Activated naive CD4-positive, alpha-beta T cell treated with anti-CD3 and anti-CD28 coated beads for 36 hours (primary cell): Measurements from ENCODE around the gene BCL2L2. TPM values are rescaled to one million over a fixed set of nuclear protein-coding genes. Genes with fewer than 3 reads are reported as not detected.

Experiments used
- CTCF ChIA-PET: fragments of 350-600 bp; sonication (Branson Sonifier 250); formaldehyde crosslinking; loops from one replicate; lab custom pipeline; 2021; ENCODE audit warnings: antibody characterized with exemption; lab: Charles Lee
- DNase-seq: peaks from one replicate; pipeline ENCODE4 v3.0.0-alpha.2; 2020
- H3K27ac Mint-ChIP-seq: one replicate; pipeline ENCODE4 v1.8.0; 2021; ENCODE audit warnings: mild to moderate bottlenecking, mixed read lengths
- H3K27me3 Mint-ChIP-seq: one replicate; pipeline ENCODE4 v1.8.0; 2021; ENCODE audit warnings: low read depth, mixed read lengths
- H3K36me3 Mint-ChIP-seq: one replicate; pipeline ENCODE4 v1.8.0; 2021; ENCODE audit warnings: low read depth, mixed read lengths
- H3K4me1 Mint-ChIP-seq: one replicate; pipeline ENCODE4 v1.8.0; 2021; ENCODE audit warnings: low read depth, mixed read lengths
- H3K4me3 Mint-ChIP-seq: one replicate; pipeline ENCODE4 v1.8.0; 2021; ENCODE audit warnings: mild to moderate bottlenecking, moderate library complexity, mixed read lengths
- H3K9me3 Mint-ChIP-seq: one replicate; pipeline ENCODE4 v1.8.0; 2021; ENCODE audit warnings: mixed read lengths
- intact Hi-C: fragments of 100-400 bp; cut with micrococcal nuclease; formaldehyde crosslinking; loops from one replicate; pipeline ENCODE4 v1.15.1; 2023
- total RNA-seq, 2 experiments: library from RNA; stranded (reverse); gene quantifications; one replicate each; pipeline ENCODE4 v1.2.3, GENCODE V29; 2021

Gene BCL2L2
- total RNA-seq, 2 experiments from 2014 or later: 0.60 to 1.5 TPM

DNA sequence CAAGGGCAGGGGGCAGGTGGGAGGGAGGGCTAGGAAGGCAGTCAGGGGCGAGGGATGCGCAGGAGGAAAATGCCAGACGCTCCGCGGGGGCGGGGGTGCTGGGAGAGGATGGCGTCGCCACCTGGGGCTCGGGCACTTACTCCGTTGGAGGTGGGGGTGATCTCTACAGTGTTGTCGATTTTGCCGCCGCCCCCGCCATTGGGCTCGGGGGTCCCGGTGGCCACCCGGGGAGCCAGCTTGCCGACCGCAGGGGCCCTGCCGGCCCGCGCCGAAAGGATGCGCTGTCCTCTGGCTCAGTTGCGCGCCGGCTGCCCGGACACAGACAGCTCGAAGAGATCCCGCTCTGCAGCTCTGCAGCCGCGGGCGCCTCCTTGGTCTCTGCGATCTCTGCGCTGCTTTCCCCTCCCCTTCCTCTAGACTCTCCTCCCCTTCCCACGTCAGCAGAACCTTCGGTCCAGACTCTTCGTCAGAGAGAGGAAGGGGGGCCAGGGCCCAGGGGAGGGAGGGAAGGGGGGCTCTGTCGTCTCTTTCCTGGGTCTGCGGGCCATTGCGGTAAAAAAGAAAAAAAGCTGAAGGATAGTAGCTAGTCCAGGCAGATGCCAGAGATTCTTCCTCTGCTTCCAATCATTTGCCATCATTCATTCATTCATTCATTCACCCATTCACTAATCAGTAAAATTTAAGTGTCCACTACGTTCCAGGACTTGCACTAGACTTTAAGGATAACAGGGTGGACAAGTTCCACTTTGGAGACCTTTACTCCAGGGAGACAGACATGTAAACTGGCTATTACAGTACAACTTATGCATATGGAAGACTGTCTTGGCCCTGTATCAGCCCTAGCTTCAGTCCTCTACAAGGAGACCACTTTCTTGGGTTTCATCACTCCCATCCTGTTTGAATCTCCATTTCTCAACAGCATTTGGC is 46.1 kb downstream of the BCL2L2 start, which contains the start of gene SLC22A17:
SLC22A17 (minus strand) TSS at position 382 of the 927 bp plus-strand sequence.
- Mint-ChIP-seq H3K4me3 (peak within 1 kb of the TSS; percentile 71), H3K27ac (no peak within 1 kb of the TSS), H3K36me3 (no peaks in the 10 kb centered on the region), H3K4me1 (peaks cover 6% of the 10 kb centered on the region), H3K9me3 (no peaks in the 10 kb centered on the region), H3K27me3 (peaks cover 4% of the 10 kb centered on the region)
- DNase-seq: peak; percentile 72
- intact Hi-C loops: loop anchor here (1.0 to 2.0 kb wide), 2 partner anchors 24 to 30 kb away; no protein-coding TSS in a partner anchor
- CTCF ChIA-PET: interaction anchor here (0.6 to 2.0 kb wide), 7 partner anchors 10 to 294 kb away, joined by 3 to 10 read pairs (median 3); no protein-coding TSS in a partner anchor

DNA sequence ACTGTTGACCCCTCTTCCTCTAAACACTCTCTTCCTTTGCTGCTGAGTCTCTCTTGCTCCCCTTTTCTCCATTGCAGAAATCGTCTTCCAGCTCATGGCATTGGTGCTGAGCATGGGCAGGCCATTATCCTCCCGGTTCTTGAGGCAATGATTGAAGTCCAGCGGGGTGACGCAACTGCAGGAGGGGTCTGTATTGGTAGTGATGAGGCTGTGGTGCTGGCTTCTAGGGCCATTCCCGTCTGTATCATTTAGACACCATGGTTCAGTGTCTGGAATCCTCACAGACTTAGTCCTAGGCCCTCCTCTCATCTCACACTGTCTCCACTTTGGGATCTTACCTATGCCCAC is 46.8 kb downstream of the BCL2L2 start:
- Mint-ChIP-seq H3K9me3 (no peaks in the 10 kb centered on the region), H3K36me3 (no peaks in the 10 kb centered on the region), H3K4me3 (peak overlapping the region; percentile 71), H3K27ac (no peak overlapping the region), H3K27me3 (peaks cover 4% of the 10 kb centered on the region), H3K4me1 (peaks cover 6% of the 10 kb centered on the region)
- CTCF ChIA-PET: interaction anchor here (0.8 to 2.0 kb wide), 5 partner anchors 27 to 89 kb away, joined by 3 to 10 read pairs (median 3); no protein-coding TSS in a partner anchor
- no peak for DNase-seq
- intact Hi-C loops: loop anchor here (2.0 kb wide), 1 partner anchor 25 kb away; no protein-coding TSS in a partner anchor

DNA sequence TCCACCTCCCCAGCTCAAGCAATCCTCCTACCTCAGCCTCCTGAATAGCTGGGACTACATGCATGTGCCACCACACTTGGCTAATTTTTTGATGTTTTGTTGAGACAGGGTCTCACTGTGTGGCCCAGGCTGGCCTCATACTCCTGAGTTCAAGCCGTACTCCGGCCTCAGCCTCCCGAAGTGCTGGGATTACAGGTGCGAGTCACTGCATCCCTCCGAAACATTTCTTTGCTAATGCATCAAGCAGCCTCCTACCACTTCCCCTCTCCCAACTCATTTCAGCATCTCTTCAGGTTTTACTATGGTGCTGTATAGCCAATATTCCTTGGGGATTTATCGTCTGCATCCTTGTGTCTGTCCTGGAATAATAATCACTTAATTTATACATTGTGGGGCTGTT is 48.4 kb downstream of the BCL2L2 start:
- CTCF ChIA-PET: interaction anchor here (1.1 to 2.0 kb wide), 2 partner anchors 25 to 28 kb away, joined by 3 to 10 read pairs; no protein-coding TSS in a partner anchor
- H3K36me3 Mint-ChIP-seq: no peaks in the 10 kb centered on the region
- no peaks in the 10 kb centered on the region for H3K9me3 Mint-ChIP-seq
- intact Hi-C loops: no loop called here
- H3K4me1 Mint-ChIP-seq: peaks cover 6% of the 10 kb centered on the region
- no peak for DNase-seq
- peaks cover 4% of the 10 kb centered on the region for H3K27me3 Mint-ChIP-seq
- no peak overlapping the region for H3K4me3 Mint-ChIP-seq
- no peak overlapping the region for H3K27ac Mint-ChIP-seq

DNA sequence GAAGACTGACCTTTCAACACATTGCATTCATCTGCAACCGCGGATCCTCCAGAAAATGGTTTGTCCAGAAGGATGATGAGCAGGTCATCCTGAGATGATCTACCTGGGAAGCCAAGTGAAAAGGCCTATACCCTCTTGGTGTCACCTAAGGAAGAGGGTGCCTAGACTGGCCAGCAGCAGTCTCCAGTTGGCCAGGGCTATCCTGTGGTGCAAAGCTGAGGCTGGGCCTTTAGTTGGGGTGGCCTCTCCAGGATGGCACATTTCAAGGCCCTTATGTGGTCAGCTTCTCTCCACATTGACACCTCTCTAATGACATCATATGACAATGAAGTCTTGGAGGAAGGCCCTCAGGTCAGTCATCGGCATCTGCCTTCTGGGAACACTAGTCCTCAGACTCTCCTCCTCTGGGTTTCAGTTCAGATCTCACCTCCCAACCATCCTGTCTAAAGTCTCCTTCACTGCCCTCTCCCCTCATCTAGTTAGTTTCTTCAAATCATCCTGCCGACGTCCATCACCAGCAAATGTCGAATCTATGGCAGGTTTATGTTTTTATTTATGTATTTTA is 49.3 kb downstream of the BCL2L2 start:
- intact Hi-C loops: no loop called here
- Mint-ChIP-seq H3K4me3 (no peak overlapping the region), H3K27ac (no peak overlapping the region), H3K27me3 (peaks cover 4% of the 10 kb centered on the region), H3K9me3 (no peaks in the 10 kb centered on the region), H3K36me3 (no peaks in the 10 kb centered on the region), H3K4me1 (peaks cover 6% of the 10 kb centered on the region)
- DNase-seq: no peak
- CTCF ChIA-PET: interaction anchor here (0.6 kb wide), 1 partner anchor 24 kb away, joined by 3 read pairs; no protein-coding TSS in a partner anchor

DNA sequence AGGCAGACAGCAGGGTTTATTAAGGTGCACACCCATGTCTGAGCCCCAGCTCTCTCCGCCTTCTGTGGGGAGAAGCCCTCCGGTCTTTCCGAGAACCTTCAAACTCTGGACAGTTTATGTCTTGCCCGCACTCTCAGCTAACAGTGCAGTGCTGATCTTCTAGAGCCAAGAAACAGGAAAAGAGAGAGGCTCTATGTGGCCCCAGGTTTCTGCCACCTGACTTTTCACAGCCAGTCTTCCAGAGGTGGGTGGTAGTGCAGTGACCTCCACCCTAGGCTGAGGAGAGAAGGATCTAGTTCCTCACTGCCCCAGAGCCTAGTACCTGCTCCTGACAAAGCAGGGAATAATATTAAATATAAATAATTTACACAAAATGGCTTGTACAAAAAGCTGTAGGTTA is 50.0 kb downstream of the BCL2L2 start:
- Mint-ChIP-seq H3K9me3 (no peaks in the 10 kb centered on the region), H3K36me3 (no peaks in the 10 kb centered on the region), H3K27me3 (peaks cover 4% of the 10 kb centered on the region), H3K27ac (no peak overlapping the region), H3K4me3 (no peak overlapping the region), H3K4me1 (peaks cover 2% of the 10 kb centered on the region)
- intact Hi-C loops: no loop called here
- no peak for DNase-seq
- CTCF ChIA-PET: no interaction called here

GRCh38 chr14:23357261-23357660 is 50.6 kb downstream of the BCL2L2 start:
- Mint-ChIP-seq H3K27me3 (peaks cover 4% of the 10 kb centered on the region), H3K4me1 (peaks cover 2% of the 10 kb centered on the region), H3K9me3 (no peaks in the 10 kb centered on the region), H3K36me3 (no peaks in the 10 kb centered on the region), H3K27ac (no peak overlapping the region), H3K4me3 (no peak overlapping the region)
- CTCF ChIA-PET: interaction anchor here (1.4 kb wide), 1 partner anchor 30 kb away, joined by 4 read pairs; no protein-coding TSS in a partner anchor
- intact Hi-C loops: no loop called here
- DNase-seq: no peak

GRCh38 chr14:23358042-23358441 is 51.4 kb downstream of the BCL2L2 start:
- Mint-ChIP-seq H3K4me3 (no peak overlapping the region), H3K9me3 (no peaks in the 10 kb centered on the region), H3K27me3 (peaks cover 4% of the 10 kb centered on the region), H3K27ac (no peak overlapping the region), H3K4me1 (peaks cover under 1% of the 10 kb centered on the region), H3K36me3 (no peaks in the 10 kb centered on the region)
- CTCF ChIA-PET: interaction anchor here (0.5 to 1.4 kb wide), 3 partner anchors 25 to 147 kb away, joined by 3 to 4 read pairs (median 4); no protein-coding TSS in a partner anchor
- DNase-seq: no peak
- intact Hi-C loops: no loop called here

- Mint-ChIP-seq H3K27ac (no peak overlapping the region), H3K27me3 (peaks cover under 1% of the 10 kb centered on the region), H3K9me3 (no peaks in the 10 kb centered on the region), H3K4me1 (no peaks in the 10 kb centered on the region), H3K36me3 (no peaks in the 10 kb centered on the region), H3K4me3 (no peak overlapping the region)
- CTCF ChIA-PET: interaction anchor here (0.5 to 1.4 kb wide), 3 partner anchors 26 to 148 kb away, joined by 3 to 4 read pairs (median 4); no protein-coding TSS in a partner anchor
- no peak for DNase-seq
- intact Hi-C loops: no loop called here
Observed at GRCh38 chr14:23358553-23359166, 52.0 kb downstream of the BCL2L2 start.

DNA sequence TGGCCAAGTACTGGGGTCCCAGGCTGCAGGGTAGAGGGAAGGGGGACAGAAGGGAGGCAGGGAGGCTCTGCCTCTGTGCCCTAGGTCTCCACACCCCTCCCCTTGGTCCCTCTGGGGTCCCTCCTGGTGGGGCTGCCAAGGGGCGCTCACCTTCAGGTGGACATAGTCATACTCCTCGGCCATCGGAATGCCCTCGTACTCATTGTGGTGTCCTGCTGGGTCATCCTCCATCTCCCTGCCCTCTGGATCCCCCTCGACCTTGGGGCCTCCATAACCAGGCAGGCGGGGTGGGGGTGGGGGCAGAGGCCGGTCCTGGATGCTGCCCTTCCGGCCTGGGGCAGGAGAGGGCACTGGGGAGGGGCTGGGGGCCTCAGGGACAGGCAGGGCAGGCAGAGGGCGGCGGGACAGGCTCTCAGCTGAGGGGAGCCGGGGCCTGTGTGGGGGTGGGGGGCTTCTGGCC is 52.6 kb downstream of the BCL2L2 start:
- CTCF ChIA-PET: interaction anchor here (3.7 kb wide), 1 partner anchor 32 kb away, joined by 21 read pairs; no protein-coding TSS in a partner anchor
- H3K27ac Mint-ChIP-seq: no peak overlapping the region

GRCh38 chr14:23359722-23360447 is 53.3 kb downstream of the BCL2L2 start:
- Mint-ChIP-seq H3K9me3 (no peaks in the 10 kb centered on the region), H3K4me1 (peaks cover 2% of the 10 kb centered on the region), H3K4me3 (no peak overlapping the region), H3K36me3 (no peaks in the 10 kb centered on the region), H3K27me3 (peaks cover 9% of the 10 kb centered on the region), H3K27ac (no peak overlapping the region)
- no peak for DNase-seq
- CTCF ChIA-PET: interaction anchor here (1.1 to 3.7 kb wide), 5 partner anchors 20 to 239 kb away, joined by 3 to 21 read pairs (median 3); no protein-coding TSS in a partner anchor
- intact Hi-C loops: no loop called here

More for the DNA sequence above, 52.6 kb downstream of the BCL2L2 start:
- H3K4me1 Mint-ChIP-seq: no peaks in the 10 kb centered on the region
- no peaks in the 10 kb centered on the region for H3K9me3 Mint-ChIP-seq
- no peaks in the 10 kb centered on the region for H3K36me3 Mint-ChIP-seq
- intact Hi-C loops: no loop called here
- DNase-seq: no peak
- H3K4me3 Mint-ChIP-seq: no peak overlapping the region
- H3K27me3 Mint-ChIP-seq: peaks cover 3% of the 10 kb centered on the region

GRCh38 chr14:23360496-23360895 is 53.9 kb downstream of the BCL2L2 start:
- CTCF ChIA-PET: interaction anchor here (0.9 to 3.7 kb wide), 6 partner anchors 19 to 239 kb away, joined by 3 to 21 read pairs (median 3); no protein-coding TSS in a partner anchor
- H3K27me3 Mint-ChIP-seq: peaks cover 11% of the 10 kb centered on the region
- DNase-seq: no peak
- H3K4me1 Mint-ChIP-seq: peaks cover 3% of the 10 kb centered on the region
- no peaks in the 10 kb centered on the region for H3K9me3 Mint-ChIP-seq
- no peaks in the 10 kb centered on the region for H3K36me3 Mint-ChIP-seq
- intact Hi-C loops: no loop called here
- no peak overlapping the region for H3K27ac Mint-ChIP-seq
- no peak overlapping the region for H3K4me3 Mint-ChIP-seq
